HG02571 (cell line): ENCODE results near the gene TEAD2.

Source experiments
- ATAC-seq: cut with Tn5 transposase; IDR thresholded peaks from one replicate; pipeline ENCODE4 v1.9.1; 2021; ENCODE audit warnings: mild to moderate bottlenecking, moderate library complexity; ENCODE audit not compliant: unreplicated experiment

The TEAD2 gene

GRCh38 chr19:49348305-49349189 lies 13.7 kb downstream of the TEAD2 start:
- ATAC-seq, result no peak

DNA sequence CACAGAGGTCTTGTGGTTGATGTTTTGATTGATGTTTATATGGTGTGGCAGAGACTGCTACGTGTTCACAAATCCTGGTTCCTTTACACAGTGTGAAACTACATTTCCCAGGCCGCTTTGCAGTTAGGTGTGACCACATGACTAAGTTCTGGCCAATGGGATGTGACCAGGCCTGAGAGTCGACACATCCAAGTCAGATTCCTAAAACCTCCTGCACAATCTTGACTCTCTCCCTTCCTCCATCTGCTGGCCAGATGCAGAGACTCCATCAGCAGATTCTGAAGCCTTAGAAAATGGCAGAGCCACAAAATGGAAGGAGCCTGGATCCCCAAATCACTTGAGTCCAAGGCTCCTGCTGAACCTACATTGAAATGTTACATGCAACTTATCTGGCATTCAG lies 14.4 kb downstream of the TEAD2 start:
- no peak for ATAC-seq

- no peak for ATAC-seq
These were observed 15.0 kb downstream of the TEAD2 start for GRCh38 chr19:49347191-49347590.

GRCh38 chr19:49344505-49345423 lies 17.5 kb downstream of the TEAD2 start:
- ATAC-seq, result no peak

DNA sequence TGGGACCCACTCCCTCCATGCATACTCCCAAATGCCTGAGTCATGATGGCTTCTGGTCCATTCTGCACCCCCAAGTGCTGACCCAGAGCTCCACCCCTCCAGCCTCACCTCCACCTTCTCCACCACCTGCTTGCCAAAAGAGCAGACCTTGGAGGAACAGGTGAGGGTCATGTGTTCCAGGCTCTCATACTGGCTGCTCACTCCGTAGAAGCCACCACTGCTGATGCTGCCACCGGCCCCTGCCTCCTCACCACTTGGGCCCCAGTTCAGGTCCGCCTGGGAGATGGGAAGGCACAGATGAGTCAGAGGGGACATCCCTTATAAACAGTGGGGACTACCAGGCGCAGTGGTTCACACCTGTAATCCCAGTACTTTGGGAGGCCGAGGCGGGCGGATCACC lies 19.1 kb downstream of the TEAD2 start:
- no peak for ATAC-seq

DNA sequence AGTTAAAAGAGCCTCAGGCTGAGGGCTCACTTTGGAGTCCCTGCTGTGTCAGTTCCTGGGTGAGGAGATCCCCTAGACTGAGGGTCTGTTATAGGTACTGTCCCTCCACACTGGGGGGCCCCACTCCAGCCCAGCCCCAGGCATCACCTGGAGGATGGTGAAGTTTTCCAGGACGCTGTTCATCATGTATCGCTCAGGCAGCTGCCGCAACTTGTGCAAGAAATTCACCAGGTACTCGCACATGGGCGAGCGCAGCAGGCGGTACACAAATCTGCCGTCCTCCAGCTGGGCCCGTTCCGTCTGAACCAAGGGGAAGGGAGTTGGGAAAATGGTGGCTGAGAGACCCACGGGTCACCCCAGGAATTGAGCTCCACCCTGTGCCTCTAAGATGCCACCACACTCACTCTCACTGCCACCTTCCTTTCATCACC lies 19.9 kb downstream of the TEAD2 start:
- no peak for ATAC-seq

DNA sequence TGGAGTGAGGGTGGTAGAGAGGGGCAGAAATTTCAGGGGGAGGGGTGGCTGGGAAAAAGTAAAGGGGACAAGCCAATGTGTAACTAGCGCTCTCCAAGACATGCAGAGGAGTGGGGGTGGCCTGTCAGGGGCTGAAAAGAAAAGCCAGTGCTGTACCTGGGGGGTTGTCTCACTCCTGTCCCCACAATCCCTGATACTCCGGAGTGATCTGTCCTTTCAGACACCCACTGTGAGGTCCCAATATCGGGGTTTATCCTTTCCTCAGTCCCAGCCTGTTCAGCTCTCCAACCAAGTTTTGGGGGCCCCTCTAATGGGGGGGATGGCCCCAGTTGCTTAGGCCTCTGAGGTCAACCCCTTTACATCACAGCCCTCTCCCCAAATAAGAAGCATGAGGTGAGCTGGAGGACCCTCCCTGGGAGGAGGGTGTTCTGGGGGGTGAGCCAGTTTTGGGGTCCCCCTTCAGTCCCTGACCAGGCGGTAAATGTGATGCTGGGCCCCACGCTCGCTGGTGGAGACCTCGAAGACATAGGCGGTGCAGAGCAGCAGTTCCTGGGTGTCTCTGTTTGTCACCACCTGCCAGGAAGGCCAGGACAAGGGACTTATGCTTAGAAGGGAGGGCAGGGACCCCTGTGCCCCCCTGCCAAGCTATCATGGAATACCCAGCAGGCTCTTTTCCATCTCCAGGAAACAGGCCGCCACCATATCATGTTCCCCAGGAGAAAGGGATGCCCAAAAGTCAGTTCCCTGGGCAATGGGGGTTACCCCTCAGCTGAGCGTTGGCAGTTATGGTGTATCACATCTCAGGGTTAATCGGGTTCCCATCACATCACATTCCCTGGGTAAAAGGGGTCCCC lies 21.1 kb downstream of the TEAD2 start:
- ATAC-seq, result no peak

DNA sequence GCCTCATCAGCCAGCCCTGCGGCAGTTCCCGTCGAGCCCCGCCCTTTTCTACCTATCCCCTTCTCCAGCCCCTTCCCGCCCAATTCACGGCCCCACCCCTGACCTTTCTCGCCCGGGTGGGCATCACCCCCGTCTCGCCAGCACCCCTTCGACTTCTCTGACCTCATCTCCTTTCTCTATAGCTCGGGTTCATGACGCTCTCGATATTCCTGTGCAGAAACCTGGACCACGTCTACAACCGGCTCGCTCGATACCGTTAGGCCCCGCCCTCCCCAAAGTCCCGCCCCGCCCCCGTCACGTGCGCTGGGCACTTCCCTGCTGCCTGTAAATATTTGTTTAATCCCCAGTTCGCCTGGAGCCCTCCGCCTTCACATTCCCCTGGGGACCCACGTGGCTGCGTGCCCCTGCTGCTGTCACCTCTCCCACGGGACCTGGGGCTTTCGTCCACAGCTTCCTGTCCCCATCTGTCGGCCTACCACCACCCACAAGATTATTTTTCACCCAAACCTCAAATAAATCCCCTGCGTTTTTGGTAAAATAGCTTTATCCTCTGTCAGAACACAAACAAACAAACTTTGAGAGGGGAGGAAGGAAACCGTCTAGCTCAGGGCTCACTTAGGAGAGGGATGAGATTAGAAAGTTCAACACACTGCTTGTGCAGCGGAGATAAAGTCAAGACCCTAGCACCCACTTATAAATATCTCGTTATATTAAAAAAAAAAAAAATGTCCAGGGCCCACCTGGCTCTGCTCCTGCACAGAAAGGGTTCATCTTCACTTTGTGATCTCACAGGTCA lies 21.9 kb downstream of the TEAD2 start:
- peak; percentile 70 for ATAC-seq

DNA sequence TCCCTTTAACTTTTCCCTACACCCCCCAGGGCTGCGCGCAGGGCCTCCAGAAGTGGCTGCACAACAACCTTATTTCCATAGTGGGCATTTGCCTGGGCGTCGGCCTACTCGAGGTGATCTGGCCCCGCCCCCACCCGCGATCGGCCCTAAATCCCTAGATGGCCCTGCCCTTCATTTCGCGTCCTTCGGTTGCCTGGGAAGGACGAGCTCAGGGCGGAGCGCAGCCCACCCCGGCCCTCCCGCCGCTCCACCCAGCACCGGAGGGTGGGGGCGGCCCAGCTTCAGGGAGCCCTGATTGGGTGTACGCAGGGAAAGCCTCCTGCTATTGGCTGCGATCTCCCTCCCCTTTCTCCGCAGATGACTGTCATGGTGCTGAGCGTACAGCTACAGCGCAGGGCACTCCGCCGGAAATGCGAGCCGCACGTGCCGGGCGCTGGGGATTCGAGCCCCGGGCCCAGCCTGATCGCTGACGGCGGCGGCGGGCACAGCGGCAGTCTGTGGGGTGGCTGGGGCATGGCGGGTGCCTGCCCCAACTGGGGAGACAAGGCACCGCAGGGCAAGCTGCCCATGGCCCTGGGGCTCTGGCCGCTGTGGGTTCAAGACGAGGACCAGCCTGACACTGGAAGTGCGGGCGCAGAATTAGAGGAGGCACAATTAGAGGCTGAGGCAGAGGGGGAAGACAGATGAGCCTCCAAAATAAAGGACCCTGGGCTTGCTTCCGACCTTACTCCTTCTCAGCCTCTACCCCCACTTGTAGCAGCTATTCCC lies 22.7 kb downstream of the TEAD2 start:
- no peak for ATAC-seq

GRCh38 chr19:49338691-49339300 lies 23.4 kb downstream of the TEAD2 start:
- no peak for ATAC-seq

DNA sequence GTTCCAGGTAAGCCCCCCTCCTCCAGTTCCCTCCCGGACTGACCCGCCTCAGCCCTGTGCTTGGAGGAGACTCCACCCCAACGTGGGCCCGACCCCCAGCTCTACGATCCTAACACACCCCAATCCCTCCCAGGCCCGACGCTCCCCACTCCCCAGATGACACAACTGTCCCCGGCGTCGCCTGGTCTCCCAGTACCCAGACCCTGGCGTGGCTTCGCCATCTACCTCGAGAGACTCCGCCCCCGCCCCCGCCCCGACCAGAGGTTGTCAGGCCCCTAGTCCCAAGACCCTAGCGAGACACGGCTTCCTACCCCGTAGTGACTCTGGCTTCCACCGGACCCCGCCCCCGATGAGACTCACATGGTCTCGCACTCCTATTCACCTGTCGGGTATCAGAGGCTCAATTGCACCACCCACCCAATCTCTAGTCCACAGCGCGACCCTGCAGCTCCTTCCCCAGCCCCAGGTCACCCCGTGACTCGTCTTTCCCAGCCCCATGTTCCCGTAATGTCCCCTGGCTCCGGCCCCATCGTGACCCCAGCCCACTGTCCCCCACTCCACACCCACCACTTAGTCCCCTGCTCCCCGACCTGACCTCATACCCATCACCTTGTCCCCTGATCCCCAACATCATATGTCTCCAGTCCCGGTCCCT lies 24.1 kb downstream of the TEAD2 start:
- no peak for ATAC-seq

DNA sequence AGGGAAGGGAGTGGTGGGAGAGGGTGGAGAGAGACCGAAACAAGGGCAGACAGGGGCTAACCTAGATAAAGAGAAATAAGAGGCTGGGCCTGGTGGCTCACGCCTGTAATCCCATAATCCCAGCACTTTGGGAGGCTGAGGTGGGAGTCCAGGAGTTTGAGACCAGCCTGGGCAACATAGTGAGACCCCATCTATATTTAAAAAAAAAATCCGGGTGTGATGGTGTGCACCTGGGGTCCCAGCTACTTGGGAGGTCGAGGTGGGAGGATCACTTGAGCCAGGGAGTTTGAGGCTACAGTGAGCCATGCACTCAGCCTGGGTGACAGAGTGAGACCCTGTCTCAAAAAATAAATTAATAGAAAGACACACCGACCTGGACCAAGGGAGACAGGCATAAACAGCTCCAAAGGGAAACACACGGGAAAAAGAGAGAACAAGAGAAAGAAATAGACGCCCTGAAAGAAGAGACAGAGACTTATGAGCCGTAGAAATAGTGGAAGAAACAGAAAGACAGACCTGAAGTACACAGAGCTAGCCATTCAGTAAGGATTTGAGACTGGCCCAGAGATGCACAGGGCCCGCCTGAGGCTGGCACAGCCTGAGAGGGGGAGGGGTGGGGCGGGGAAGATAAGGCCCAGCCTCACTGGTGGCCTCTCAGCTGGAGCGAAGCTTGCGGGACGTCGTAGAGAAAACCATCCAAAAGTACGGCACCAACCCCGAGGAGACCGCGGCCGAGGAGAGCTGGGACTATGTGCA lies 24.8 kb downstream of the TEAD2 start:
- no peak for ATAC-seq

GRCh38 chr19:49336482-49337266 lies 25.5 kb downstream of the TEAD2 start:
- ATAC-seq, result no peak

DNA sequence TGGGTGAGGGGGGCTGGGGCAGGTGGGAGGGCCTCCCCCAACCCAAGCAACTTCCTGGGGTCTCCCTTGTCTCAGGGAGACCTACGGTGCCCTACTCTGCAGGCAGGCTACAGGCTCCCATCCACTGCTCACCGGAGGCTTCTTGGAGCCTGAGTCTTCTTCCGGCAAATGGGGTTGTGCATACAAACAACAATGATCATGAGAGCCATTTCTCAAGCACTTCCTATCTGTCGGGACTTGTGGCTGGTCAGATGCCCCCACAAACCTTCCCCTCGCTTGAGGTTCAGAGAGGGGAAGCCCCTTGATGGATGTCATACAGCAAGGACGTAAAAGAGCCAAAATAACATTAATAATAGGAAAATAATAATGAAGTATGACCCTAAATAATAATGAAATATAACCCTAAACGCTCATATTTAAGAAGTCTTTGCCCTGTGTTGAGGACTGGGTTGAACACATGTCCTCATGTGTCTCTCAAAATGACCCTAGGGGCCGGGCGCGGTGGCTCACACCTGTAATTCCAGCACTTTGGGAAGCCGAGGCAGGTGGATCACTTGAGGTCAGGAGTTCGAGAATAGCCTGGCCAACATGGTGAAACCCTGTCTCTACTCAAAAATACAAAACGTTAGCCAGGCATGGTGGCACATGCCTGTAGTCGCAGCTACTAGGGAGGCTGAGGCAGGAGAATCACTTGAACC lies 26.3 kb downstream of the TEAD2 start:
- no peak for ATAC-seq

DNA sequence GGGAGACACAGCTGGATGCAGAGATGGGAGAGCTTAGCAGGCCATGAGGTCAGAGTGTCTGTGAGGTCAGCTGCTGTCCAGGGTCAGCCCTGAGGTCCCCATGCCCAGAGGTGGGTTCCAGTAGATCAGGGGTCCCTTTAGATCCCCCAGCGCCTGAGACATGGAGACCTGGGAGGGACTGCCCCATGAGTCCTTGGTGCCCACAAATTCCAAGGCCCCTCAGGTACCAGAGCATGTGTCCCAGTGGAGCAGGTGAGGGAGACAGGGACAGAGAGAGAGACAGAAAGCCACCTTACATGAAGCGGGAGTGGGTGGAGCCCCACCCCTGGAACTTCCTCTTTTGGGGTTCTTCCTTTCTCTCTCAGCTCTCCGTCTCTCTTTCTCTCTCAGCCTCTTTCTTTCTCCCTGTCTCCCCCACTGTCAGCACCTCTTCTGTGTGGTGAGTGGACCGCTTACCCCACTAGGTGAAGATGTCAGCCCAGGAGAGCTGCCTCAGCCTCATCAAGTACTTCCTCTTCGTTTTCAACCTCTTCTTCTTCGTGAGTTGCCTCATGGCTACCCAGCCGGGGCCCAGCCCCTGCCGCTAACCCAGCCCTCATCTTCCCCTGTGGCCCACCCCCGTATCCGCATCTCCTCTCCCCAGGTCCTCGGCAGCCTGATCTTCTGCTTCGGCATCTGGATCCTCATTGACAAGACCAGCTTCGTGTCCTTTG lies 27.0 kb downstream of the TEAD2 start, which contains the start of gene CD37:
Gene CD37 (plus strand): TSS at position 336 of the 713 bp plus-strand sequence. CDS start 135 bp downstream, at position 471.
- peak; percentile 32 for ATAC-seq
